GM23338 (cell line): Measurements from ENCODE around the gene PDE5A.

ENCODE experiments used
- CTCF ChIP-seq, 2 experiments: fragments of 200-600 bp in 1 of 2; sonication (generic) in 1 of 2; conservative IDR thresholded peaks; 2 replicates each; pipeline versions ENCODE4 v1.5.1 to v1.6.1; 2016 to 2017; ENCODE audit warnings: antibody characterized with exemption in 2 of 2, low read depth in 2 of 2, mild to moderate bottlenecking in 2 of 2, moderate library complexity in 1 of 2
- ETS1 ChIP-seq: IDR thresholded peaks from 2 replicates; pipeline ENCODE4 v1.6.1; 2016; ENCODE audit warnings: antibody characterized with exemption
- EZH2 ChIP-seq: fragments of 200-600 bp; sonication (generic); IDR thresholded peaks from one replicate; pipeline ENCODE4 v1.8.0; 2017; ENCODE audit warnings: antibody characterized with exemption, mild to moderate bottlenecking, low read depth; ENCODE audit not compliant: unreplicated experiment
- POLR2AphosphoS5 ChIP-seq: IDR thresholded peaks from 2 replicates; pipeline ENCODE4 v1.6.1; 2016; ENCODE audit warnings: antibody characterized with exemption, low read depth
- TF ChIP-seq, protein P1 (sequence below): IDR thresholded peaks from one replicate; pipeline ENCODE4 v1.6.1; 2018; ENCODE audit warnings: antibody characterized with exemption; ENCODE audit not compliant: unreplicated experiment

DNA sequence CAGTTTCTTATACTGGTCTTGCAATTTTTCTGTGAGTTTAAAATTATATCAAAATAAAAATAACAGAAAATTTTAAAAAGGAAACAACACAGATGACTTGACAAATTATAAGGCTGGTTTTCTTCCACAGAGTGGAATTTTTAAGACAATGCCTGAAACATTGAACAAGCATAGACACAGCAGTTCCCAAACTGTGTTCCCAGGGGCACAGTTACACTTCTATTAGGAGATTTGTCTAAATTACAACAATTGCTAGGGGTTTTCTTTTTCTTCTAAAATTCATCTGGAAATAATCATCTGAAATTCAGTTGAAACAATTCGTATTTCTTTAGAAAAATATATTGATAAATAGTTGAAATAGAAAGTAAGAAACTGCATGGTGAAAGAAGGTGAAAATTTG is 26.2 kb downstream of the PDE5A start:
- TF ChIP-seq CTCF (conservative IDR thresholded peaks at IDR 0.05; ENCODE audit: low read depth in 2 of 2): no peak
- TF ChIP-seq EZH2: no peak
- TF ChIP-seq ETS1: no peak
- no peak for TF ChIP-seq POLR2AphosphoS5
- TF ChIP-seq, protein P1, sequence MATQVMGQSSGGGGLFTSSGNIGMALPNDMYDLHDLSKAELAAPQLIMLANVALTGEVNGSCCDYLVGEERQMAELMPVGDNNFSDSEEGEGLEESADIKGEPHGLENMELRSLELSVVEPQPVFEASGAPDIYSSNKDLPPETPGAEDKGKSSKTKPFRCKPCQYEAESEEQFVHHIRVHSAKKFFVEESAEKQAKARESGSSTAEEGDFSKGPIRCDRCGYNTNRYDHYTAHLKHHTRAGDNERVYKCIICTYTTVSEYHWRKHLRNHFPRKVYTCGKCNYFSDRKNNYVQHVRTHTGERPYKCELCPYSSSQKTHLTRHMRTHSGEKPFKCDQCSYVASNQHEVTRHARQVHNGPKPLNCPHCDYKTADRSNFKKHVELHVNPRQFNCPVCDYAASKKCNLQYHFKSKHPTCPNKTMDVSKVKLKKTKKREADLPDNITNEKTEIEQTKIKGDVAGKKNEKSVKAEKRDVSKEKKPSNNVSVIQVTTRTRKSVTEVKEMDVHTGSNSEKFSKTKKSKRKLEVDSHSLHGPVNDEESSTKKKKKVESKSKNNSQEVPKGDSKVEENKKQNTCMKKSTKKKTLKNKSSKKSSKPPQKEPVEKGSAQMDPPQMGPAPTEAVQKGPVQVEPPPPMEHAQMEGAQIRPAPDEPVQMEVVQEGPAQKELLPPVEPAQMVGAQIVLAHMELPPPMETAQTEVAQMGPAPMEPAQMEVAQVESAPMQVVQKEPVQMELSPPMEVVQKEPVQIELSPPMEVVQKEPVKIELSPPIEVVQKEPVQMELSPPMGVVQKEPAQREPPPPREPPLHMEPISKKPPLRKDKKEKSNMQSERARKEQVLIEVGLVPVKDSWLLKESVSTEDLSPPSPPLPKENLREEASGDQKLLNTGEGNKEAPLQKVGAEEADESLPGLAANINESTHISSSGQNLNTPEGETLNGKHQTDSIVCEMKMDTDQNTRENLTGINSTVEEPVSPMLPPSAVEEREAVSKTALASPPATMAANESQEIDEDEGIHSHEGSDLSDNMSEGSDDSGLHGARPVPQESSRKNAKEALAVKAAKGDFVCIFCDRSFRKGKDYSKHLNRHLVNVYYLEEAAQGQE: no peak
